RWPE1 (cell line): Measurements from ENCODE around the gene CATSPERD.

Experiments
- CTCF ChIA-PET: fragments of 350-600 bp; sonication (Branson Sonifier 250); formaldehyde crosslinking; extraction: SDS; loops from one replicate; lab custom pipeline; 2021; lab: Yijun Ruan, JAX
- POLR2A ChIA-PET: fragments of 400-600 bp; formaldehyde crosslinking; extraction: SDS; loops from one replicate; lab custom pipeline; 2020; ENCODE audit warnings: antibody characterized with exemption; ENCODE audit not compliant: low non-redundant PET; lab: Yijun Ruan, JAX
- DNase-seq: peaks from one replicate; pipeline ENCODE4 v3.0.0; 2012; ENCODE audit warnings: low spot score
- H3K27ac ChIP-seq: fragments of 450-650 bp; 2 replicates; pipeline ENCODE4 v1.5.1; 2017
- CTCF ChIP-seq: fragments of 450-650 bp; conservative IDR thresholded peaks from 2 replicates; pipeline ENCODE4 v1.5.1; 2017; ENCODE audit warnings: low read depth, mild to moderate bottlenecking

Gene CATSPERD

GRCh38 chr19:5690125-5690954 is 30.1 kb upstream of the CATSPERD start, which contains the start of gene RPL36:
Gene RPL36, plus strand, starts transcription at chr19:5690295. Its CDS starts 213 bp downstream, at chr19:5690508.
- peak within 1 kb of the TSS; percentile 94 for H3K27ac ChIP-seq
- peak; percentile 93 for TF ChIP-seq CTCF
- ChIA-PET CTCF (interaction anchor here (0.6 to 0.7 kb wide), 5 partner anchors 13 to 302 kb away, joined by 3 to 4 read pairs (median 4); no protein-coding TSS in a partner anchor), POLR2A (interaction anchor here (0.5 to 0.6 kb wide), 3 partner anchors 30 to 840 kb away, joined by 3 to 8 read pairs (median 3); partner anchors contain the start of gene TNFSF9)
- peak; percentile 94 for DNase-seq

- DNase-seq, result peak; percentile 54
- ChIA-PET POLR2A (interaction anchor here (0.5 kb wide), 2 partner anchors 11 to 27 kb away, joined by 3 to 4 read pairs; no protein-coding TSS in a partner anchor), CTCF (interaction anchor here (0.6 kb wide), 1 partner anchor 37 kb away, joined by 4 read pairs; no protein-coding TSS in a partner anchor)
- no peak for TF ChIP-seq CTCF
- H3K27ac ChIP-seq, result peak overlapping the region; percentile 94
These were observed 29.2 kb upstream of the CATSPERD start for GRCh38 chr19:5690955-5691821.

GRCh38 chr19:5691822-5692722 is 28.4 kb upstream of the CATSPERD start:
- peak overlapping the region; percentile 94 for H3K27ac ChIP-seq
- POLR2A ChIA-PET, result interaction anchor here (0.5 kb wide), 1 partner anchor 26 kb away, joined by 4 read pairs; no protein-coding TSS in a partner anchor
- no peak for DNase-seq
- TF ChIP-seq CTCF, result no peak
- CTCF ChIA-PET, result interaction anchor here (0.6 kb wide), 1 partner anchor 207 kb away, joined by 8 read pairs; no protein-coding TSS in a partner anchor

GRCh38 chr19:5692723-5693194 is 27.7 kb upstream of the CATSPERD start:
- no peak for DNase-seq
- ChIA-PET POLR2A (no interaction called here), CTCF (interaction anchor here (0.6 to 0.7 kb wide), 2 partner anchors 48 to 207 kb away, joined by 3 to 8 read pairs; no protein-coding TSS in a partner anchor)
- H3K27ac ChIP-seq, result peak overlapping the region; percentile 94
- no peak for TF ChIP-seq CTCF

- POLR2A ChIA-PET, result interaction anchor here (0.6 kb wide), 1 partner anchor 1171 kb away, joined by 5 read pairs; no protein-coding TSS in a partner anchor
- peak overlapping the region; percentile 94 for H3K27ac ChIP-seq
- DNase-seq, result no peak
- CTCF ChIA-PET, result interaction anchor here (0.6 to 0.7 kb wide), 2 partner anchors 49 to 206 kb away, joined by 3 to 8 read pairs; no protein-coding TSS in a partner anchor
- TF ChIP-seq CTCF, result no peak
These were observed 27.0 kb upstream of the CATSPERD start for GRCh38 chr19:5693195-5694166.
